K562 (cell line): Measurements from ENCODE around the gene SULT2B1. TPM values are rescaled to one million over a fixed set of nuclear protein-coding genes. Genes with fewer than 3 reads are reported as not detected.
A peak's percentile ranks its signal among the peaks of the same experiment; 100 is the strongest.

Source experiments
- ASH1L ChIP-seq: fragments of 450-650 bp; IDR thresholded peaks from 2 replicates; pipeline ENCODE4 v1.6.1; 2018; ENCODE audit warnings: borderline replicate concordance, mild to moderate bottlenecking, low read depth; ENCODE audit not compliant: partially characterized antibody
- ESRRB ChIP-seq: fragments of 250-450 bp; sonication (Bioruptor Pico); IDR thresholded peaks from 2 replicates; pipeline ENCODE4 v1.5.0; 2020; ENCODE audit warnings: mild to moderate bottlenecking, moderate library complexity, borderline replicate concordance
- FOXP1 ChIP-seq: sonication (generic); formaldehyde crosslinking; IDR thresholded peaks from 2 replicates; pipeline ENCODE4 v1.8.0; 2022; ENCODE audit warnings: mild to moderate bottlenecking, missing genetic modification reagents
- KDM2B ChIP-seq: fragments of 250-450 bp; sonication (Bioruptor Pico); IDR thresholded peaks from 2 replicates; pipeline ENCODE4 v1.8.0; 2021; ENCODE audit warnings: mild to moderate bottlenecking, moderate library complexity
- MTA3 ChIP-seq: fragments of 450-650 bp; formaldehyde crosslinking; IDR thresholded peaks from 2 replicates; pipeline ENCODE4 v1.6.1; 2017; ENCODE audit warnings: mild to moderate bottlenecking, borderline replicate concordance
- NONO ChIP-seq, 2 experiments: fragments of 200-400 bp in 1 of 2; fragments of 450-650 bp in 1 of 2; formaldehyde crosslinking in 1 of 2; IDR thresholded peaks; 2 replicates each; pipeline ENCODE4 v1.6.1; 2017; ENCODE audit warnings: low read depth in 2 of 2, mild to moderate bottlenecking in 2 of 2, moderate library complexity in 2 of 2, low read length in 1 of 2
- PHF20 ChIP-seq: fragments of 450-650 bp; IDR thresholded peaks from 2 replicates; pipeline ENCODE4 v1.6.1; 2018; ENCODE audit not compliant: partially characterized antibody
- RERE ChIP-seq: sonication (generic); formaldehyde crosslinking; IDR thresholded peaks from 2 replicates; pipeline ENCODE4 v1.8.0; 2023; ENCODE audit warnings: missing genetic modification reagents, mild to moderate bottlenecking, borderline replicate concordance
- RFX1 ChIP-seq: fragments of 450-650 bp; IDR thresholded peaks from 2 replicates; pipeline ENCODE4 v1.6.1; 2016; ENCODE audit warnings: mild to moderate bottlenecking, moderate library complexity
- RUNX1 ChIP-seq: sonication (generic); IDR thresholded peaks from 2 replicates; pipeline ENCODE4 v1.6.1; 2016; ENCODE audit warnings: antibody characterized with exemption, low read depth
- SETDB1 ChIP-seq: IDR thresholded peaks from one replicate; pipeline ENCODE4 v1.6.1; 2012; ENCODE audit warnings: low read length, control low read depth, inconsistent platforms
- SMC3 ChIP-seq: conservative IDR thresholded peaks from 2 replicates; pipeline ENCODE4 v1.6.1; 2011; ENCODE audit warnings: low read depth, low read length, improper control_type of control experiment; ENCODE audit not compliant: insufficient read depth
- TEAD1 ChIP-seq, 2 experiments: fragments of 450-650 bp in 1 of 2; sonication (generic) in 1 of 2; formaldehyde crosslinking; IDR thresholded peaks; 2 replicates each; pipeline versions ENCODE4 v1.4.0 to v1.8.0; 2020 to 2022; ENCODE audit warnings: mild to moderate bottlenecking in 2 of 2, missing genetic modification reagents in 1 of 2
- THAP12 ChIP-seq: fragments of 250-450 bp; sonication (Bioruptor Pico); IDR thresholded peaks from 2 replicates; pipeline ENCODE4 v1.9.0; 2021; ENCODE audit warnings: mild to moderate bottlenecking, inconsistent platforms
- TOE1 ChIP-seq, 2 experiments: fragments of 450-650 bp in 1 of 2; sonication (generic) in 1 of 2; formaldehyde crosslinking in 1 of 2; IDR thresholded peaks; 2 replicates each; pipeline versions ENCODE4 v1.7.1 to v1.8.0; 2016 to 2022; ENCODE audit warnings: borderline replicate concordance in 2 of 2, mild to moderate bottlenecking in 2 of 2, antibody characterized with exemption in 1 of 2, inconsistent platforms in 1 of 2, low read depth in 1 of 2, missing genetic modification reagents in 1 of 2, moderate library complexity in 1 of 2
- ZNF436 ChIP-seq: fragments of 250-450, 450-650 bp; sonication (Bioruptor Pico); formaldehyde crosslinking; IDR thresholded peaks from 2 replicates; pipeline ENCODE4 v1.7.0; 2020; ENCODE audit warnings: mild to moderate bottlenecking
- ZNF740 ChIP-seq, 3 experiments: fragments of 200-800 bp in 1 of 3; sonication (Bioruptor generic) in 1 of 3; sonication (generic) in 1 of 3; formaldehyde crosslinking in 1 of 3; IDR thresholded peaks; 2 replicates each; pipeline versions ENCODE4 v1.6.1 to v1.8.0; 2016 to 2022; ENCODE audit warnings: mild to moderate bottlenecking in 2 of 3, missing compliant biosample characterization in 2 of 3, missing genetic modification characterization in 2 of 3, missing genetic modification reagents in 1 of 3
- polyA plus RNA-seq, 8 experiments: library from polyadenylated mRNA; depleted of rRNA in 4 of 8; stranded (reverse) in 5 of 8; unstranded in 3 of 8; fragments of >200 nt; fragmentation: Nextera tagmentation in 2 of 8; fragmentation: Illumina TruSeq in 1 of 8; extraction: Ambion mirVana in 2 of 8; extraction: Trizol in 1 of 8; gene quantifications; 2 replicates each; pipeline versions ENCODE4 v1.2.1 to v1.2.3, GENCODE V29; 2011 to 2014; ENCODE audit warnings: inconsistent platforms in 1 of 8, missing spikeins in 1 of 8
- total RNA-seq, 7 experiments: library from RNA; depleted of rRNA in 6 of 7; stranded (reverse); fragments of >200 nt in 6 of 7; fragmentation: Illumina TruSeq in 2 of 7; extraction: Trizol in 2 of 7; gene quantifications; 2 replicates each; pipeline versions ENCODE4 v1.2.1 to v1.2.3, GENCODE V29; 2011 to 2021; ENCODE audit warnings: low replicate concordance in 1 of 7

The SULT2B1 gene
- total and polyA plus RNA-seq, 9 of the 15 experiments (the other 6 are each of a cell fraction or from before 2014, with no cell fraction given), result 0.09 to 0.62 (median 0.22) TPM; not detected in 2

- TF ChIP-seq THAP12 (CRISPR knock-in tag) (no peak), SETDB1 (no peak), KDM2B (CRISPR knock-in tag) (no peak), ZNF436 (CRISPR knock-in tag) (no peak), TOE1 (IDR thresholded peaks at IDR 0.05; ENCODE audit: borderline replicate concordance) (0 out of 2 replicates have a peak, but pooled peaks have one; percentile 3), TOE1 (CRISPR knock-in tag; IDR thresholded peaks at IDR 0.05; ENCODE audit: borderline replicate concordance, low read depth) (no peak), FOXP1 (no peak), ESRRB (CRISPR knock-in tag) (no peak), RUNX1 (no peak), RFX1 (no peak), MTA3 (no peak), ZNF740 (CRISPR knock-in tag; IDR thresholded peaks at IDR 0.05) (peak; percentile 26; the same call in 1 of the 2 replicates), ZNF740 (tag; IDR thresholded peaks at IDR 0.05) (no peak), ASH1L (peak; percentile 10), NONO (IDR thresholded peaks at IDR 0.05; ENCODE audit: low read depth in 2 of 2, low read length in 1 of 2) (no peak), TEAD1 (CRISPR knock-in tag; IDR thresholded peaks at IDR 0.05) (no peak), PHF20 (peak; percentile 62), SMC3 (no peak), RERE (CRISPR knock-in tag) (0 out of 2 replicates have a peak, but pooled peaks have one; percentile 5)
Observed at GRCh38 chr19:48512504-48513288, 39.3 kb upstream of the SULT2B1 start (continued).
